ENCODE data around the gene SLCO1C1. TPM values are rescaled to one million over a fixed set of nuclear protein-coding genes. Genes with fewer than 3 reads are reported as not detected.

The SLCO1C1 gene
- polyA plus RNA-seq, 3 donors from 2014 or later, result not detected

Other genes starting within 250 kb of the SLCO1C1 start
- not detected for gene SLCO1B3, start 115.4 kb downstream of the SLCO1C1 start, polyA plus RNA-seq

Data from immature natural killer cell (primary cell).